Panc1 (cell line): ENCODE measurements around the gene SEC14L5. TPM values are rescaled to one million over a fixed set of nuclear protein-coding genes. Genes with fewer than 3 reads are reported as not detected.

ENCODE experiments used
- ATAC-seq: fragments of 200-7000 bp; cut with Tn5 transposase; 2 replicates; pipeline ENCODE4 v1.9.1; 2020; ENCODE audit warnings: mild to moderate bottlenecking, moderate library complexity
- BruUV-seq: library from RNA; stranded (reverse); fragments of 400-500 nt; replicated peaks from 2 replicates; lab custom pipeline; 2021; lab: Mats Ljungman, UMichigan
- CTCF ChIA-PET: fragments of 300-600 bp; sonication (Branson Sonifier 250); formaldehyde crosslinking; loops from one replicate; lab custom pipeline; 2022; ENCODE audit warnings: antibody characterized with exemption; lab: Charles Lee
- POLR2A ChIA-PET: fragments of 300-600 bp; sonication (Branson Sonifier 250); formaldehyde crosslinking; loops from one replicate; lab custom pipeline; 2022; ENCODE audit warnings: antibody characterized with exemption; lab: Charles Lee
- DNase-seq: peaks from one replicate; pipeline ENCODE4 v3.0.0-alpha.2; 2010; ENCODE audit warnings: low read depth, low spot score
- H3K27ac ChIP-seq: 2 replicates; pipeline ENCODE4 v1.5.1; 2011; ENCODE audit warnings: mild to moderate bottlenecking, low read length, inconsistent platforms
- H3K27me3 ChIP-seq: fragments of 200-500 bp; sonication (Bioruptor generic); 2 replicates; pipeline ENCODE4 v1.6.0; 2014; ENCODE audit warnings: low read length, inconsistent platforms; ENCODE audit not compliant: control insufficient read depth, insufficient read depth
- H3K36me3 ChIP-seq: fragments of 200-500 bp; sonication (Bioruptor generic); 2 replicates; pipeline ENCODE4 v1.5.1; 2014; ENCODE audit warnings: inconsistent platforms, mild to moderate bottlenecking, low read length, moderate library complexity; ENCODE audit not compliant: control insufficient read depth, insufficient read depth
- H3K4me1 ChIP-seq: 2 replicates; pipeline ENCODE4 v1.5.1; 2011; ENCODE audit warnings: inconsistent platforms, mild to moderate bottlenecking, low read length, moderate library complexity; ENCODE audit not compliant: control insufficient read depth, insufficient read depth
- H3K4me3 ChIP-seq, 2 experiments: 2 replicates each; pipeline ENCODE4 v1.5.1; 2011 to 2012; ENCODE audit warnings: low read depth in 2 of 2, low read length in 2 of 2, mild to moderate bottlenecking in 2 of 2, inconsistent platforms in 1 of 2, moderate library complexity in 1 of 2
- H3K9me3 ChIP-seq: fragments of 200-500 bp; sonication (Bioruptor generic); 2 replicates; pipeline ENCODE4 v1.5.1; 2014; ENCODE audit warnings: low read depth, mild to moderate bottlenecking, inconsistent platforms, low read length, moderate library complexity; ENCODE audit not compliant: control insufficient read depth, insufficient read depth
- POLR2AphosphoS5 ChIP-seq: IDR thresholded peaks from 2 replicates; pipeline ENCODE4 v1.6.1; 2012; ENCODE audit warnings: mild to moderate bottlenecking, low read depth, low read length, moderate library complexity
- SIN3A ChIP-seq: IDR thresholded peaks from 2 replicates; pipeline ENCODE4 v1.6.1; 2012; ENCODE audit warnings: low read depth, mild to moderate bottlenecking, low read length, moderate library complexity, borderline replicate concordance; ENCODE audit not compliant: insufficient read depth
- TCF7L2 ChIP-seq: IDR thresholded peaks from 2 replicates; pipeline ENCODE4 v1.6.1; 2011; ENCODE audit warnings: mild to moderate bottlenecking, low read depth, low read length, inconsistent platforms
- in situ Hi-C: cut with HindIII; loops from 2 replicates; pipeline ENCODE4 v1.10.0; 2016; ENCODE audit warnings: low sequenced_read_pairs, low pct_unique_long_range_greater_than_20kb
- intact Hi-C: fragments of 100-400 bp; cut with micrococcal nuclease; formaldehyde crosslinking; loops from one replicate; pipeline ENCODE4 v1.10.0; 2022; ENCODE audit not compliant: unreplicated experiment
- total RNA-seq: library from RNA; stranded (reverse); gene quantifications from one replicate; pipeline ENCODE4 v1.2.1, GENCODE V29; 2021; ENCODE audit not compliant: unreplicated experiment
- TF ChIP-seq, protein P1 (sequence below): fragments of 450-650 bp; IDR thresholded peaks from 2 replicates; pipeline ENCODE4 v1.5.1; 2017; ENCODE audit warnings: mild to moderate bottlenecking
- TF ChIP-seq, protein P2 (sequence below), 2 experiments: IDR thresholded peaks; 2 replicates each; pipeline ENCODE4 v1.6.1; 2011 to 2012; ENCODE audit warnings: low read depth in 2 of 2, control low read depth in 1 of 2, low read length in 1 of 2, mild to moderate bottlenecking in 1 of 2, moderate library complexity in 1 of 2; ENCODE audit not compliant: insufficient read depth in 1 of 2

Gene SEC14L5
- total RNA-seq, 1 experiment from 2014 or later = 0.26 TPM

DNA sequence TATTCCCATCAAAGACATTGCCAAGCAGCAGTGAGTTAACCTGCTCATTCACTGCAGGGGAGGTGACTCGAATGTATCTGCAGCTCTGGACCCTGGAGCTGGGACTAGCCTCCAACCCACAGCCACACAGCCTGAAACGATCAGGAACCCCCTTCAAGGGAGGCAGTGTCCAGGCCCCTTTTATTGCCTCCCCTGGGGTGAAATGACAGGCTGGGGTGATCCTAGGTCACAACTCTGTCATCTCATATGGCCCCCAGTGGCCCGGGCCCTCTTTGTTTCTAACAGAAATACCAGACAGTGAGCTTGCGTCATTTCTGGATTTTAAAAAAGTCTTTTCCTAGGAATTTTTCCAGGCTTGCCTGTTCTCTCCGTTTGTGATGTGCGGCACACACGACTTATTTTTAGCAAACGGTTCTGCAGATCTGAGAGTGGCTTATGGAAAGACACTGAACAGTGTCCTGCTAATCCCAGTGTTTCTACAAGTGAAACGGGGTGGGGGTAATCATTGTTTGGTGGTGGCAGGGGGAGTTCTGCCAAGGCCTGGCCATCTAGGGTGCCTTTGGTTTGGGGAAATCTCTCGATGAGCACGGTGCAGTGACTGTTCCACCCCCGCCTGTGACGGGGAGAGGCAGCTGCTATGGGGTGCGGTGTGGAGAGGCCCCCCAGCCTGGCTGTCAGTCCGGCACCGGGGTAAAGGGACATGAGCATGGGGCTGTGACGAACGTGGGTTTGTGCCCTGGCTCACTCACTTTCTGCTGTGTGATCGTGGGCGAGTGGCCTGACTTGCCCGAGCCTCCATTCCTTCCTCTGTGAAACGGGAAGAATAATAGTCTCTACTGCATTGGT is 48.4 kb downstream of the SEC14L5 start:
- ChIA-PET POLR2A (interaction anchor here (0.6 kb wide), 3 partner anchors 31 to 566 kb away, joined by 3 to 7 read pairs (median 5); no protein-coding TSS in a partner anchor), CTCF (interaction anchor here (0.6 kb wide), 1 partner anchor 50 kb away, joined by 3 read pairs; no protein-coding TSS in a partner anchor)

DNA sequence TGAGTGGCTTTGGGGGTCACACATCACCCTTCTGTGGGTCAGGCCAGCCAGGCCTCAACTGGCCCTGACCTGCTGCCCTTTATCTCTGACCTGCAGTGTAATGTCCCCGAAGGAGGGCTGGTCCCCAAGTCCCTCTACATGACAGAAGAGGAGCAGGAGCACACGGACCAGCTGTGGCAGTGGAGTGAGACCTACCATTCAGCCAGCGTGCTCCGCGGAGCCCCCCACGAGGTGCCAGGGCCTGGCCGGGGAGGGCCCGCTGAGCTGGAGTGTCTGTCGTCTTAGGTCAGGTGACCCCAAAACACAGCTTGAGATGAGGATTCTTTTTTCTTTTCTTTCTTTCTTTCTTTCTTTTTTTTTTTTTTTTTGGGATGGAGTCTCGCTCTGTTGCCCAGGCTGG is 49.1 kb downstream of the SEC14L5 start:
- no peaks in the 10 kb centered on the region for H3K36me3 ChIP-seq
- DNase-seq (no peak), ATAC-seq (no peak)
- POLR2A ChIA-PET = interaction anchor here (0.6 kb wide), 3 partner anchors 32 to 567 kb away, joined by 3 to 7 read pairs (median 5); no protein-coding TSS in a partner anchor
- H3K27ac ChIP-seq = no peak overlapping the region
- H3K9me3 ChIP-seq = no peaks in the 10 kb centered on the region
- no peak overlapping the region for H3K4me3 ChIP-seq
- TF ChIP-seq SIN3A (no peak), TCF7L2 (no peak), POLR2AphosphoS5 (no peak)
- TF ChIP-seq, protein P1, sequence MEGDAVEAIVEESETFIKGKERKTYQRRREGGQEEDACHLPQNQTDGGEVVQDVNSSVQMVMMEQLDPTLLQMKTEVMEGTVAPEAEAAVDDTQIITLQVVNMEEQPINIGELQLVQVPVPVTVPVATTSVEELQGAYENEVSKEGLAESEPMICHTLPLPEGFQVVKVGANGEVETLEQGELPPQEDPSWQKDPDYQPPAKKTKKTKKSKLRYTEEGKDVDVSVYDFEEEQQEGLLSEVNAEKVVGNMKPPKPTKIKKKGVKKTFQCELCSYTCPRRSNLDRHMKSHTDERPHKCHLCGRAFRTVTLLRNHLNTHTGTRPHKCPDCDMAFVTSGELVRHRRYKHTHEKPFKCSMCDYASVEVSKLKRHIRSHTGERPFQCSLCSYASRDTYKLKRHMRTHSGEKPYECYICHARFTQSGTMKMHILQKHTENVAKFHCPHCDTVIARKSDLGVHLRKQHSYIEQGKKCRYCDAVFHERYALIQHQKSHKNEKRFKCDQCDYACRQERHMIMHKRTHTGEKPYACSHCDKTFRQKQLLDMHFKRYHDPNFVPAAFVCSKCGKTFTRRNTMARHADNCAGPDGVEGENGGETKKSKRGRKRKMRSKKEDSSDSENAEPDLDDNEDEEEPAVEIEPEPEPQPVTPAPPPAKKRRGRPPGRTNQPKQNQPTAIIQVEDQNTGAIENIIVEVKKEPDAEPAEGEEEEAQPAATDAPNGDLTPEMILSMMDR = no peak
- TF ChIP-seq, protein P2, sequence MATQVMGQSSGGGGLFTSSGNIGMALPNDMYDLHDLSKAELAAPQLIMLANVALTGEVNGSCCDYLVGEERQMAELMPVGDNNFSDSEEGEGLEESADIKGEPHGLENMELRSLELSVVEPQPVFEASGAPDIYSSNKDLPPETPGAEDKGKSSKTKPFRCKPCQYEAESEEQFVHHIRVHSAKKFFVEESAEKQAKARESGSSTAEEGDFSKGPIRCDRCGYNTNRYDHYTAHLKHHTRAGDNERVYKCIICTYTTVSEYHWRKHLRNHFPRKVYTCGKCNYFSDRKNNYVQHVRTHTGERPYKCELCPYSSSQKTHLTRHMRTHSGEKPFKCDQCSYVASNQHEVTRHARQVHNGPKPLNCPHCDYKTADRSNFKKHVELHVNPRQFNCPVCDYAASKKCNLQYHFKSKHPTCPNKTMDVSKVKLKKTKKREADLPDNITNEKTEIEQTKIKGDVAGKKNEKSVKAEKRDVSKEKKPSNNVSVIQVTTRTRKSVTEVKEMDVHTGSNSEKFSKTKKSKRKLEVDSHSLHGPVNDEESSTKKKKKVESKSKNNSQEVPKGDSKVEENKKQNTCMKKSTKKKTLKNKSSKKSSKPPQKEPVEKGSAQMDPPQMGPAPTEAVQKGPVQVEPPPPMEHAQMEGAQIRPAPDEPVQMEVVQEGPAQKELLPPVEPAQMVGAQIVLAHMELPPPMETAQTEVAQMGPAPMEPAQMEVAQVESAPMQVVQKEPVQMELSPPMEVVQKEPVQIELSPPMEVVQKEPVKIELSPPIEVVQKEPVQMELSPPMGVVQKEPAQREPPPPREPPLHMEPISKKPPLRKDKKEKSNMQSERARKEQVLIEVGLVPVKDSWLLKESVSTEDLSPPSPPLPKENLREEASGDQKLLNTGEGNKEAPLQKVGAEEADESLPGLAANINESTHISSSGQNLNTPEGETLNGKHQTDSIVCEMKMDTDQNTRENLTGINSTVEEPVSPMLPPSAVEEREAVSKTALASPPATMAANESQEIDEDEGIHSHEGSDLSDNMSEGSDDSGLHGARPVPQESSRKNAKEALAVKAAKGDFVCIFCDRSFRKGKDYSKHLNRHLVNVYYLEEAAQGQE (IDR thresholded peaks at IDR 0.05; ENCODE audit: insufficient read depth in 1 of 2, low read depth in 2 of 2, low read length in 1 of 2) = no peak
- H3K4me1 ChIP-seq = no peaks in the 10 kb centered on the region
- intact Hi-C loops = no loop called here
- in situ Hi-C loops = no loop called here
- H3K27me3 ChIP-seq = no peaks in the 10 kb centered on the region
- BruUV-seq = no TSS peak
- CTCF ChIA-PET = interaction anchor here (0.6 kb wide), 1 partner anchor 51 kb away, joined by 3 read pairs; no protein-coding TSS in a partner anchor

More for the DNA sequence above, 48.4 kb downstream of the SEC14L5 start:
- H3K27me3 ChIP-seq = no peaks in the 10 kb centered on the region
- TF ChIP-seq TCF7L2 (no peak), POLR2AphosphoS5 (no peak), SIN3A (no peak)
- TF ChIP-seq, protein P2 (IDR thresholded peaks at IDR 0.05; ENCODE audit: insufficient read depth in 1 of 2, low read depth in 2 of 2, low read length in 1 of 2) = no peak
- TF ChIP-seq, protein P1 = no peak
- in situ Hi-C loops (no loop called here), intact Hi-C loops (no loop called here)
- DNase-seq (no peak), ATAC-seq (no peak)
- no peaks in the 10 kb centered on the region for H3K4me1 ChIP-seq
- no peak overlapping the region for H3K4me3 ChIP-seq
- H3K27ac ChIP-seq = no peak overlapping the region
- BruUV-seq = no TSS peak
- H3K9me3 ChIP-seq = no peaks in the 10 kb centered on the region
- no peaks in the 10 kb centered on the region for H3K36me3 ChIP-seq
